ENCODE results near the gene HRH4.

DNA sequence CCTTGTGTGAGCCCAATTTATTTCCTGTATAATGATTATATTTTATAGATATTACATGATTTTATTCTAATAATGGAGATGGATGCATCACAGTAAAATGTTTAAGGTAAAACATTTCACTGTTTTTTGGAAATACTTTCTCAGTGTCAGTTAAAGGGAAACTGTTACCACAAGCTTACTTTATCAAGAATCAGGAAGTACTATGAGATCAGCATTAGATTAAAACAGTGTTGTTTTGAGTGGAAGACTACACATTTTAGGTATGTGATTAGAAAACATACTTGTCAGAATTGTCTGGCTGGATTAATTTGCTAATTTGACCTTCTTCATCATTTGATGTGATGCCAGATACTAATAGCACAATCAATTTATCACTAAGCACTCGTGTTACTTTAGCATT lies at the start of gene HRH4:
- TF ChIP-seq ZNF75D (CRISPR knock-in tag; IDR thresholded peaks at IDR 0.05; ENCODE audit: borderline replicate concordance) (no peak), EZH2 (conservative IDR thresholded peaks at IDR 0.05; ENCODE audit: low read depth, low read length) (no peak), MXD4 (CRISPR knock-in tag; IDR thresholded peaks at IDR 0.05) (no peak), HNRNPH1 (optimal IDR thresholded peaks at IDR 0.05; ENCODE audit: low read depth, low read length) (no peak), GATA4 (IDR thresholded peaks at IDR 0.05; ENCODE audit: borderline replicate concordance, low read depth) (no peak), GABPA (IDR thresholded peaks at IDR 0.05; ENCODE audit: low read depth, low read length) (no peak), GABPA (CRISPR knock-in tag; IDR thresholded peaks at IDR 0.05; ENCODE audit: low read depth) (no peak), KDM5A (IDR thresholded peaks at IDR 0.05; ENCODE audit: borderline replicate concordance, low read length) (no peak), SALL1 (CRISPR knock-in tag; IDR thresholded peaks at IDR 0.05) (no peak), HDAC1 (CRISPR knock-in tag; IDR thresholded peaks at IDR 0.05) (no peak), JUND (CRISPR knock-in tag; IDR thresholded peaks at IDR 0.05) (no peak)
- TF ChIP-seq, protein P1, sequence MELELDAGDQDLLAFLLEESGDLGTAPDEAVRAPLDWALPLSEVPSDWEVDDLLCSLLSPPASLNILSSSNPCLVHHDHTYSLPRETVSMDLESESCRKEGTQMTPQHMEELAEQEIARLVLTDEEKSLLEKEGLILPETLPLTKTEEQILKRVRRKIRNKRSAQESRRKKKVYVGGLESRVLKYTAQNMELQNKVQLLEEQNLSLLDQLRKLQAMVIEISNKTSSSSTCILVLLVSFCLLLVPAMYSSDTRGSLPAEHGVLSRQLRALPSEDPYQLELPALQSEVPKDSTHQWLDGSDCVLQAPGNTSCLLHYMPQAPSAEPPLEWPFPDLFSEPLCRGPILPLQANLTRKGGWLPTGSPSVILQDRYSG (CRISPR knock-in tag; IDR thresholded peaks at IDR 0.05): no peak
- TF ChIP-seq, protein P2, sequence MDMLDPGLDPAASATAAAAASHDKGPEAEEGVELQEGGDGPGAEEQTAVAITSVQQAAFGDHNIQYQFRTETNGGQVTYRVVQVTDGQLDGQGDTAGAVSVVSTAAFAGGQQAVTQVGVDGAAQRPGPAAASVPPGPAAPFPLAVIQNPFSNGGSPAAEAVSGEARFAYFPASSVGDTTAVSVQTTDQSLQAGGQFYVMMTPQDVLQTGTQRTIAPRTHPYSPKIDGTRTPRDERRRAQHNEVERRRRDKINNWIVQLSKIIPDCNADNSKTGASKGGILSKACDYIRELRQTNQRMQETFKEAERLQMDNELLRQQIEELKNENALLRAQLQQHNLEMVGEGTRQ (IDR thresholded peaks at IDR 0.05; ENCODE audit: low read depth, low read length): no peak
- TF ChIP-seq, protein P2 (CRISPR knock-in tag; IDR thresholded peaks at IDR 0.05; ENCODE audit: borderline replicate concordance): no peak
- TF ChIP-seq, protein P3, sequence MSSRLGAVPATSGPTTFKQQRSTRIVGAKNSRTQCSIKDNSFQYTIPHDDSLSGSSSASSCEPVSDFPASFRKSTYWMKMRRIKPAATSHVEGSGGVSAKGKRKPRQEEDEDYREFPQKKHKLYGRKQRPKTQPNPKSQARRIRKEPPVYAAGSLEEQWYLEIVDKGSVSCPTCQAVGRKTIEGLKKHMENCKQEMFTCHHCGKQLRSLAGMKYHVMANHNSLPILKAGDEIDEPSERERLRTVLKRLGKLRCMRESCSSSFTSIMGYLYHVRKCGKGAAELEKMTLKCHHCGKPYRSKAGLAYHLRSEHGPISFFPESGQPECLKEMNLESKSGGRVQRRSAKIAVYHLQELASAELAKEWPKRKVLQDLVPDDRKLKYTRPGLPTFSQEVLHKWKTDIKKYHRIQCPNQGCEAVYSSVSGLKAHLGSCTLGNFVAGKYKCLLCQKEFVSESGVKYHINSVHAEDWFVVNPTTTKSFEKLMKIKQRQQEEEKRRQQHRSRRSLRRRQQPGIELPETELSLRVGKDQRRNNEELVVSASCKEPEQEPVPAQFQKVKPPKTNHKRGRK (CRISPR knock-in tag; IDR thresholded peaks at IDR 0.05): no peak
- TF ChIP-seq, protein P4, sequence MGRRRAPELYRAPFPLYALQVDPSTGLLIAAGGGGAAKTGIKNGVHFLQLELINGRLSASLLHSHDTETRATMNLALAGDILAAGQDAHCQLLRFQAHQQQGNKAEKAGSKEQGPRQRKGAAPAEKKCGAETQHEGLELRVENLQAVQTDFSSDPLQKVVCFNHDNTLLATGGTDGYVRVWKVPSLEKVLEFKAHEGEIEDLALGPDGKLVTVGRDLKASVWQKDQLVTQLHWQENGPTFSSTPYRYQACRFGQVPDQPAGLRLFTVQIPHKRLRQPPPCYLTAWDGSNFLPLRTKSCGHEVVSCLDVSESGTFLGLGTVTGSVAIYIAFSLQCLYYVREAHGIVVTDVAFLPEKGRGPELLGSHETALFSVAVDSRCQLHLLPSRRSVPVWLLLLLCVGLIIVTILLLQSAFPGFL (CRISPR knock-in tag; IDR thresholded peaks at IDR 0.05): no peak
